EL (cell line): ENCODE data around the gene PTPN4.

ENCODE experiments used
- DNase-seq: peaks from one replicate; pipeline ENCODE4 v3.0.0-alpha.2; 2016

Gene PTPN4

GRCh38 chr2:119732601-119733164 lies 27.0 kb upstream of the PTPN4 start:
- no peak for DNase-seq

- no peak for DNase-seq
Measured at GRCh38 chr2:119734047-119734446, 25.7 kb upstream of the PTPN4 start.

- no peak for DNase-seq
Measured at GRCh38 chr2:119735565-119735964, 24.2 kb upstream of the PTPN4 start.

GRCh38 chr2:119736021-119736420 lies 23.7 kb upstream of the PTPN4 start:
- no peak for DNase-seq

GRCh38 chr2:119739580-119740255 lies 20.0 kb upstream of the PTPN4 start:
- no peak for DNase-seq

GRCh38 chr2:119741001-119741400 lies 18.7 kb upstream of the PTPN4 start:
- DNase-seq, result no peak

- DNase-seq, result no peak
Measured at GRCh38 chr2:119741868-119742267, 17.9 kb upstream of the PTPN4 start.

GRCh38 chr2:119744335-119744939 lies 15.3 kb upstream of the PTPN4 start:
- no peak for DNase-seq

GRCh38 chr2:119745566-119745965 lies 14.2 kb upstream of the PTPN4 start:
- DNase-seq, result no peak

GRCh38 chr2:119746836-119747686 lies 12.7 kb upstream of the PTPN4 start:
- peak; percentile 47 for DNase-seq

- no peak for DNase-seq
Measured at GRCh38 chr2:119748135-119748534, 11.6 kb upstream of the PTPN4 start.

- peak; percentile 69 for DNase-seq
Measured at GRCh38 chr2:119749477-119750012, 10.2 kb upstream of the PTPN4 start.

- DNase-seq, result no peak
Measured at GRCh38 chr2:119751706-119752105, 8.0 kb upstream of the PTPN4 start.

- DNase-seq, result peak; percentile 47
Measured at GRCh38 chr2:119753041-119753929, 6.4 kb upstream of the PTPN4 start.

- DNase-seq, result no peak
Measured at GRCh38 chr2:119753930-119754321, 5.8 kb upstream of the PTPN4 start.

GRCh38 chr2:119755906-119756305 lies 3.8 kb upstream of the PTPN4 start:
- no peak for DNase-seq

- peak; percentile 81 for DNase-seq
Measured at GRCh38 chr2:119756837-119757236, 2.9 kb upstream of the PTPN4 start.

- no peak for DNase-seq
Measured at GRCh38 chr2:119758881-119759450, 756 bp upstream of the PTPN4 start.

- DNase-seq, result no peak
Measured at GRCh38 chr2:119760237-119760955, 674 bp downstream of the PTPN4 start.

- peak; percentile 19 for DNase-seq
Measured at GRCh38 chr2:119760956-119761275, 1.2 kb downstream of the PTPN4 start.

GRCh38 chr2:119764832-119765231 lies 5.1 kb downstream of the PTPN4 start:
- DNase-seq, result no peak
